DOHH2 (cell line): Measurements from ENCODE around the gene RICTOR.

Experiments used
- CTCF ChIP-seq: fragments of 200-600 bp; sonication (generic); IDR thresholded peaks from one replicate; pipeline ENCODE4 v1.5.1; 2014; ENCODE audit warnings: antibody characterized with exemption, mild to moderate bottlenecking, low read depth, low read length; ENCODE audit not compliant: poor library complexity, severe bottlenecking
- EZH2phosphoT487 ChIP-seq: fragments of 200-600 bp; sonication (generic); IDR thresholded peaks from 2 replicates; pipeline ENCODE4 v1.6.1; 2017; ENCODE audit warnings: borderline replicate concordance, mild to moderate bottlenecking, antibody characterized with exemption, low read length, moderate library complexity, mixed read lengths

GRCh38 chr5:38936269-38936668 is 137.9 kb downstream of the RICTOR start:
- TF ChIP-seq CTCF (no peak), EZH2phosphoT487 (no peak)
